PC-3 (cell line): ENCODE data around the gene RAG2. TPM values are rescaled to one million over a fixed set of nuclear protein-coding genes. Genes with fewer than 3 reads are reported as not detected.

Source experiments
- ATAC-seq: fragments of 200-7000 bp; cut with Tn5 transposase; 2 replicates; pipeline ENCODE4 v1.9.1; 2020; ENCODE audit warnings: mild to moderate bottlenecking, moderate library complexity
- BruUV-seq: library from RNA; stranded (reverse); fragments of 400-500 nt; replicated peaks from 2 replicates; lab custom pipeline; 2021; lab: Mats Ljungman, UMichigan
- CTCF ChIA-PET: fragments of 300-600 bp; sonication (Branson Sonifier 250); formaldehyde crosslinking; loops from one replicate; lab custom pipeline; 2022; ENCODE audit warnings: antibody characterized with exemption; lab: Charles Lee
- POLR2A ChIA-PET: fragments of 300-600 bp; sonication (Branson Sonifier 250); formaldehyde crosslinking; loops from one replicate; lab custom pipeline; 2022; ENCODE audit warnings: antibody characterized with exemption; ENCODE audit not compliant: unreplicated experiment; lab: Charles Lee
- DNase-seq: peaks from one replicate; pipeline ENCODE4 v3.0.0-alpha.2; 2015
- H2AFZ ChIP-seq: fragments of 300-600 bp; sonication (generic); 2 replicates; pipeline ENCODE4 v1.6.0; 2016; ENCODE audit warnings: antibody characterized with exemption, low read length
- H3F3A ChIP-seq: fragments of 300-600 bp; sonication (generic); one replicate; pipeline ENCODE4 v1.6.0; 2017; ENCODE audit warnings: antibody characterized with exemption, low read length, control low read depth, mild to moderate bottlenecking; ENCODE audit not compliant: unreplicated experiment
- H3K27ac ChIP-seq: fragments of 300-600 bp; sonication (generic); 2 replicates; pipeline ENCODE4 v1.5.1; 2016; ENCODE audit warnings: mild to moderate bottlenecking, low read length
- H3K27me3 ChIP-seq: fragments of 300-600 bp; sonication (generic); 2 replicates; pipeline ENCODE4 v1.6.1; 2016; ENCODE audit warnings: low read length, mixed read lengths
- H3K36me3 ChIP-seq: fragments of 300-600 bp; sonication (generic); 2 replicates; pipeline ENCODE4 v1.6.1; 2016; ENCODE audit warnings: low read depth, mixed run types, low read length, mixed read lengths
- H3K4me1 ChIP-seq: fragments of 300-600 bp; sonication (generic); 2 replicates; pipeline ENCODE4 v1.5.1; 2016; ENCODE audit warnings: low read length; ENCODE audit not compliant: insufficient read depth
- H3K4me2 ChIP-seq: fragments of 300-600 bp; sonication (generic); 2 replicates; pipeline ENCODE4 v1.6.0; 2016; ENCODE audit warnings: low read length
- H3K4me3 ChIP-seq: fragments of 300-600 bp; sonication (generic); 2 replicates; pipeline ENCODE4 v1.5.1; 2016; ENCODE audit warnings: mild to moderate bottlenecking, low read length, mixed read lengths
- H3K79me2 ChIP-seq: fragments of 300-600 bp; sonication (generic); 2 replicates; pipeline ENCODE4 v1.6.1; 2017; ENCODE audit warnings: low read length, mixed read lengths
- H3K9ac ChIP-seq: fragments of 300-600 bp; sonication (generic); 2 replicates; pipeline ENCODE4 v1.6.0; 2016; ENCODE audit warnings: mild to moderate bottlenecking, low read length
- H3K9me2 ChIP-seq: fragments of 300-600 bp; sonication (generic); replicated peaks from 2 replicates; pipeline ENCODE4 v1.6.1; 2016; ENCODE audit warnings: mixed run types, low read length, mixed read lengths
- H3K9me3 ChIP-seq: fragments of 300-600 bp; sonication (generic); 2 replicates; pipeline ENCODE4 v1.6.1; 2016; ENCODE audit warnings: low read length, mixed read lengths
- H4K20me1 ChIP-seq: fragments of 300-600 bp; sonication (generic); 2 replicates; pipeline ENCODE4 v1.6.1; 2016; ENCODE audit warnings: low read length, mixed read lengths
- CTCF ChIP-seq: fragments of 300-600 bp; sonication (generic); conservative IDR thresholded peaks from 2 replicates; pipeline ENCODE4 v1.5.1; 2017; ENCODE audit warnings: antibody characterized with exemption, low read depth, mild to moderate bottlenecking, low read length
- EZH2 ChIP-seq: fragments of 300-600 bp; sonication (generic); IDR thresholded peaks from one replicate; pipeline ENCODE4 v1.6.1; 2017; ENCODE audit warnings: antibody characterized with exemption, mild to moderate bottlenecking, low read length; ENCODE audit not compliant: unreplicated experiment
- EZH2phosphoT487 ChIP-seq: fragments of 300-600 bp; sonication (generic); IDR thresholded peaks from 2 replicates; pipeline ENCODE4 v1.6.1; 2018; ENCODE audit warnings: mild to moderate bottlenecking, antibody characterized with exemption, low read length, borderline replicate concordance
- intact Hi-C: fragments of 100-400 bp; cut with micrococcal nuclease; formaldehyde crosslinking; loops from 2 replicates; pipeline ENCODE4 v1.9.0; 2023
- total RNA-seq: library from RNA; depleted of rRNA; stranded (reverse); fragments of >200 nt; gene quantifications from 2 replicates; pipeline ENCODE4 v1.2.3, GENCODE V29; 2014

The RAG2 gene
- total RNA-seq, 1 experiment from 2014 or later: not detected

GRCh38 chr11:36586543-36586942, 11.5 kb downstream of the RAG2 start:
- H3K27ac ChIP-seq: no peak overlapping the region
- ATAC-seq (no peak), DNase-seq (no peak)
- peaks cover 28% of the 10 kb centered on the region for H3K27me3 ChIP-seq
- no peaks in the 10 kb centered on the region for H3F3A ChIP-seq
- no peak overlapping the region for H3K4me3 ChIP-seq
- H3K4me2 ChIP-seq: no peak overlapping the region
- CTCF ChIA-PET: no interaction called here
- no peak overlapping the region for H3K9ac ChIP-seq
- H3K4me1 ChIP-seq: no peaks in the 10 kb centered on the region
- no peaks in the 10 kb centered on the region for H3K9me2 ChIP-seq
- no peaks in the 10 kb centered on the region for H3K9me3 ChIP-seq
- intact Hi-C loops: no loop called here
- H2AFZ ChIP-seq: no peak overlapping the region
- H4K20me1 ChIP-seq: no peaks in the 10 kb centered on the region
- H3K79me2 ChIP-seq: no peaks in the 10 kb centered on the region
- no peaks in the 10 kb centered on the region for H3K36me3 ChIP-seq
- TF ChIP-seq EZH2phosphoT487: no peak
- no peak for TF ChIP-seq CTCF
- no peak for TF ChIP-seq EZH2
- no TSS peak for BruUV-seq
- POLR2A ChIA-PET: no interaction called here

GRCh38 chr11:36583667-36584066, 14.4 kb downstream of the RAG2 start:
- Histone ChIP-seq H3K9me3 (no peaks in the 10 kb centered on the region), H3K9ac (no peak overlapping the region), H3K79me2 (no peaks in the 10 kb centered on the region), H3K27me3 (0 out of 2 replicates have a peak, but pooled peaks cover 5% of the 10 kb centered on the region), H3K27ac (no peak overlapping the region), H3K4me1 (no peaks in the 10 kb centered on the region), H3F3A (no peaks in the 10 kb centered on the region), H3K4me2 (no peak overlapping the region), H3K4me3 (no peak overlapping the region), H2AFZ (no peak overlapping the region), H3K9me2 (no peaks in the 10 kb centered on the region), H3K36me3 (no peaks in the 10 kb centered on the region), H4K20me1 (no peaks in the 10 kb centered on the region)
- DNase-seq (no peak), ATAC-seq (no peak)
- intact Hi-C loops: no loop called here
- POLR2A ChIA-PET: no interaction called here
- TF ChIP-seq CTCF (no peak), EZH2phosphoT487 (no peak)
- no TSS peak for BruUV-seq
- CTCF ChIA-PET: no interaction called here

GRCh38 chr11:36581536-36581935, 16.5 kb downstream of the RAG2 start:
- no peaks in the 10 kb centered on the region for H3F3A ChIP-seq
- no peak for TF ChIP-seq EZH2phosphoT487
- no peak for TF ChIP-seq EZH2
- TF ChIP-seq CTCF: no peak
- H3K27me3 ChIP-seq: 0 out of 2 replicates have a peak, but pooled peaks cover 2% of the 10 kb centered on the region
- H3K9me2 ChIP-seq: no peaks in the 10 kb centered on the region
- H3K4me3 ChIP-seq: no peak overlapping the region
- H2AFZ ChIP-seq: no peak overlapping the region
- no peak overlapping the region for H3K27ac ChIP-seq
- POLR2A ChIA-PET: no interaction called here
- DNase-seq (no peak), ATAC-seq (no peak)
- no peaks in the 10 kb centered on the region for H3K9me3 ChIP-seq
- H3K36me3 ChIP-seq: no peaks in the 10 kb centered on the region
- no peak overlapping the region for H3K9ac ChIP-seq
- intact Hi-C loops: no loop called here
- CTCF ChIA-PET: no interaction called here
- H3K4me1 ChIP-seq: no peaks in the 10 kb centered on the region
- no TSS peak for BruUV-seq
- no peak overlapping the region for H3K4me2 ChIP-seq
- no peaks in the 10 kb centered on the region for H4K20me1 ChIP-seq
- H3K79me2 ChIP-seq: no peaks in the 10 kb centered on the region
